AG09309 (cell line): ENCODE data around the gene MON1B.

ENCODE experiments used
- DNase-seq: peaks from one replicate; pipeline ENCODE4 v3.0.0-alpha.2; 2010; ENCODE audit warnings: low read depth
- H3K4me3 ChIP-seq: 2 replicates; pipeline ENCODE4 v1.5.1; 2011; ENCODE audit warnings: mild to moderate bottlenecking, low read depth, low read length, moderate library complexity; ENCODE audit not compliant: control insufficient read depth
- CTCF ChIP-seq: IDR thresholded peaks from 2 replicates; pipeline ENCODE4 v1.5.1; 2011; ENCODE audit warnings: mild to moderate bottlenecking, low read depth, low read length, inconsistent platforms; ENCODE audit not compliant: insufficient read depth, control insufficient read depth; ENCODE audit errors: missing control alignments

The MON1B gene

GRCh38 chr16:77212741-77213541 is 22.0 kb downstream of the MON1B start:
- no peak for TF ChIP-seq CTCF
- DNase-seq, result no peak
- H3K4me3 ChIP-seq, result peak overlapping the region; percentile 45

GRCh38 chr16:77213542-77214106 is 22.6 kb downstream of the MON1B start:
- no peak for TF ChIP-seq CTCF
- DNase-seq, result peak; percentile 60
- no peak overlapping the region for H3K4me3 ChIP-seq

- no peak overlapping the region for H3K4me3 ChIP-seq
- no peak for DNase-seq
- TF ChIP-seq CTCF, result no peak
These were observed 23.6 kb downstream of the MON1B start for GRCh38 chr16:77214411-77215138.

GRCh38 chr16:77219437-77219836 is 28.4 kb downstream of the MON1B start:
- DNase-seq, result no peak
- no peak for TF ChIP-seq CTCF
- H3K4me3 ChIP-seq, result no peak overlapping the region

- no peak for TF ChIP-seq CTCF
- H3K4me3 ChIP-seq, result no peak overlapping the region
- DNase-seq, result no peak
These were observed 29.4 kb downstream of the MON1B start for GRCh38 chr16:77220427-77220826.

GRCh38 chr16:77221482-77221881 is 30.5 kb downstream of the MON1B start:
- H3K4me3 ChIP-seq, result no peak overlapping the region
- peak; percentile 13 for DNase-seq
- no peak for TF ChIP-seq CTCF
